ENCODE data around the gene SPRR3.

DNA sequence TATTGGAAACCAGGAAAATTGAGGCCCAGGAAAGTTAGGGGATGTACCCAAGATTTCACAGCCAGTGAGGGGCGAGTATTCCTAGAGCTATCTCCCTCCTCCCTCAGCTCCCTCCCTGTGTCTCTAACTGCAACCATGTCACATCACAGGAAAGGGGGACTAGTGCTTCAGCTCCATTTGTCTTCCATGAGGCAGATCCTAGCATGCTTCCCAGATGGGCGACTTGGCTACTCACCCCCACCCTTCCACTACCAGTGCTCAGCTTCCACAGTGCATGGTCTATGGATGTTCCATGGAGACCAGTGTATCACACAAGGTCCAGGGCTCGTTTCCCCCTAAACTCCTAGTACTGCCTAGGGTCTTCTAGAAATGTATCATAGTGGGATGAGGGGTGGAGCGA lies 35.7 kb upstream of the SPRR3 start:
- TF ChIP-seq, protein P1, sequence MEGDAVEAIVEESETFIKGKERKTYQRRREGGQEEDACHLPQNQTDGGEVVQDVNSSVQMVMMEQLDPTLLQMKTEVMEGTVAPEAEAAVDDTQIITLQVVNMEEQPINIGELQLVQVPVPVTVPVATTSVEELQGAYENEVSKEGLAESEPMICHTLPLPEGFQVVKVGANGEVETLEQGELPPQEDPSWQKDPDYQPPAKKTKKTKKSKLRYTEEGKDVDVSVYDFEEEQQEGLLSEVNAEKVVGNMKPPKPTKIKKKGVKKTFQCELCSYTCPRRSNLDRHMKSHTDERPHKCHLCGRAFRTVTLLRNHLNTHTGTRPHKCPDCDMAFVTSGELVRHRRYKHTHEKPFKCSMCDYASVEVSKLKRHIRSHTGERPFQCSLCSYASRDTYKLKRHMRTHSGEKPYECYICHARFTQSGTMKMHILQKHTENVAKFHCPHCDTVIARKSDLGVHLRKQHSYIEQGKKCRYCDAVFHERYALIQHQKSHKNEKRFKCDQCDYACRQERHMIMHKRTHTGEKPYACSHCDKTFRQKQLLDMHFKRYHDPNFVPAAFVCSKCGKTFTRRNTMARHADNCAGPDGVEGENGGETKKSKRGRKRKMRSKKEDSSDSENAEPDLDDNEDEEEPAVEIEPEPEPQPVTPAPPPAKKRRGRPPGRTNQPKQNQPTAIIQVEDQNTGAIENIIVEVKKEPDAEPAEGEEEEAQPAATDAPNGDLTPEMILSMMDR (IDR thresholded peaks at IDR 0.05; ENCODE audit: low read depth, low read length, missing input control): no peak
- TF ChIP-seq, protein P2, sequence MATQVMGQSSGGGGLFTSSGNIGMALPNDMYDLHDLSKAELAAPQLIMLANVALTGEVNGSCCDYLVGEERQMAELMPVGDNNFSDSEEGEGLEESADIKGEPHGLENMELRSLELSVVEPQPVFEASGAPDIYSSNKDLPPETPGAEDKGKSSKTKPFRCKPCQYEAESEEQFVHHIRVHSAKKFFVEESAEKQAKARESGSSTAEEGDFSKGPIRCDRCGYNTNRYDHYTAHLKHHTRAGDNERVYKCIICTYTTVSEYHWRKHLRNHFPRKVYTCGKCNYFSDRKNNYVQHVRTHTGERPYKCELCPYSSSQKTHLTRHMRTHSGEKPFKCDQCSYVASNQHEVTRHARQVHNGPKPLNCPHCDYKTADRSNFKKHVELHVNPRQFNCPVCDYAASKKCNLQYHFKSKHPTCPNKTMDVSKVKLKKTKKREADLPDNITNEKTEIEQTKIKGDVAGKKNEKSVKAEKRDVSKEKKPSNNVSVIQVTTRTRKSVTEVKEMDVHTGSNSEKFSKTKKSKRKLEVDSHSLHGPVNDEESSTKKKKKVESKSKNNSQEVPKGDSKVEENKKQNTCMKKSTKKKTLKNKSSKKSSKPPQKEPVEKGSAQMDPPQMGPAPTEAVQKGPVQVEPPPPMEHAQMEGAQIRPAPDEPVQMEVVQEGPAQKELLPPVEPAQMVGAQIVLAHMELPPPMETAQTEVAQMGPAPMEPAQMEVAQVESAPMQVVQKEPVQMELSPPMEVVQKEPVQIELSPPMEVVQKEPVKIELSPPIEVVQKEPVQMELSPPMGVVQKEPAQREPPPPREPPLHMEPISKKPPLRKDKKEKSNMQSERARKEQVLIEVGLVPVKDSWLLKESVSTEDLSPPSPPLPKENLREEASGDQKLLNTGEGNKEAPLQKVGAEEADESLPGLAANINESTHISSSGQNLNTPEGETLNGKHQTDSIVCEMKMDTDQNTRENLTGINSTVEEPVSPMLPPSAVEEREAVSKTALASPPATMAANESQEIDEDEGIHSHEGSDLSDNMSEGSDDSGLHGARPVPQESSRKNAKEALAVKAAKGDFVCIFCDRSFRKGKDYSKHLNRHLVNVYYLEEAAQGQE (IDR thresholded peaks at IDR 0.05): no peak
- no peak for TF ChIP-seq JUND (IDR thresholded peaks at IDR 0.05)
- no peak for TF ChIP-seq SP1 (IDR thresholded peaks at IDR 0.05)
